HG03378 (cell line): ENCODE data around the gene RAN.
"Not testable (repeated sequence)": the region's sequence is repeated elsewhere in the genome, so short reads cannot be mapped to it uniquely, and the experiment has no call there.

ENCODE experiments used
- ATAC-seq: cut with Tn5 transposase; IDR thresholded peaks from one replicate; pipeline ENCODE4 v1.9.1; 2021; ENCODE audit warnings: mild to moderate bottlenecking, moderate library complexity; ENCODE audit not compliant: unreplicated experiment

The RAN gene

GRCh38 chr12:130849561-130850417 is 22.1 kb upstream of the RAN start:
- no peak for ATAC-seq

GRCh38 chr12:130850418-130851021 is 21.3 kb upstream of the RAN start:
- no peak for ATAC-seq

GRCh38 chr12:130856088-130856487 is 15.8 kb upstream of the RAN start:
- ATAC-seq: no peak

- ATAC-seq: no peak
These were observed 13.8 kb upstream of the RAN start for GRCh38 chr12:130858084-130858483.

- ATAC-seq: no peak
These were observed 12.7 kb upstream of the RAN start for GRCh38 chr12:130859161-130859560.

GRCh38 chr12:130860311-130860710 is 11.6 kb upstream of the RAN start:
- no peak for ATAC-seq

GRCh38 chr12:130862161-130862560 is 9.7 kb upstream of the RAN start:
- no peak for ATAC-seq

- ATAC-seq: not testable (repeated sequence)
These were observed 9.1 kb upstream of the RAN start for GRCh38 chr12:130862771-130863170.

GRCh38 chr12:130863298-130863697 is 8.6 kb upstream of the RAN start:
- ATAC-seq: no peak

- ATAC-seq: no peak
These were observed 3.5 kb upstream of the RAN start for GRCh38 chr12:130868412-130868811.

- peak; percentile 76 for ATAC-seq
These were observed 1.2 kb upstream of the RAN start for GRCh38 chr12:130870442-130871285.

GRCh38 chr12:130872179-130873096 is 572 bp downstream of the RAN start:
- peak; percentile 8 for ATAC-seq

- no peak for ATAC-seq
These were observed 1.4 kb downstream of the RAN start for GRCh38 chr12:130873106-130873795.

GRCh38 chr12:130873825-130874224 is 2.0 kb downstream of the RAN start:
- peak; percentile 25 for ATAC-seq

- no peak for ATAC-seq
These were observed 2.8 kb downstream of the RAN start for GRCh38 chr12:130874696-130875095.

- ATAC-seq: no peak
These were observed 3.3 kb downstream of the RAN start for GRCh38 chr12:130875193-130875592.

GRCh38 chr12:130875708-130876107 is 3.8 kb downstream of the RAN start:
- ATAC-seq: not testable (repeated sequence)

- no peak for ATAC-seq
These were observed 4.4 kb downstream of the RAN start for GRCh38 chr12:130876297-130876696.

GRCh38 chr12:130876758-130877157 is 4.9 kb downstream of the RAN start:
- no peak for ATAC-seq

- ATAC-seq: no peak
These were observed 5.5 kb downstream of the RAN start for GRCh38 chr12:130877333-130877732.
